ENCODE results near the gene STX1B.
"Not testable (repeated sequence)": the region's sequence is repeated elsewhere in the genome, so short reads cannot be mapped to it uniquely, and the experiment has no call there.

Gene STX1B

DNA sequence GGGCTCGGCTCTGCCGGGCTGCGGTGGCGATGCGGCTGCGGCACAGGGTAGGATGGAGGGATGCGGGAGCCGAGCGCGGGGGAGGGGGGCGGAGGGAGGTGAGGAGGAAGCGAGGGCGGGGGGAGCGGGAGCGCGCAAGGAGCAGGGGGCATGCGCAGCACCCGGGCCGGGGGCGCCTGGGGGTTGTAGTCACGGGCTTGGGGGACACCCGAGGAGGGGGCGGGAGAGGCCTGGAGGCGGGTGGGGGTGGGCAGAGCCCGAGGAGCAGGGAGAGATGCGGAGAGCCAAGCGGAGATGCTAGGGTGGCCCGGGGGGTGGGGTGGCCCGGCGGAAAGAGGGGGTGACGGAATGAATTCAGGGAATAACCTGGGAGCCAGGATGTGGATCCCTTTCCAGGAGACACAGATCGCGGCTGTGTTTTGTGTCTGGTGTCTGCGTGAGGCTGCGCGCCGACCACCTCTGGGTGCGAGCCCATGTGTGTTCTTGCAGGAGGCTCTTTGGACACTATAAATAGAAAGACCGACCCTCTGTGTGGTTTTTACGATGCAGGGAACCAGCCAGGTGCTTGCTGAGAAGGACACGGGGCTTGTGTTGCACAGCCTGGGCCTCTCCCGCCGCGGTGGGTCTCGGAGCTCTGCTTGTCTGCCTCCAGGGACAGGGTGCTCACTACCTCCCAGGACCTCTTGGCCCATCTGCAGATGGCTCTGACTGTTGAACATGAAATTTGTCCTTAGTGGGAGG lies at the start of gene STX1B:
TSS of gene STX1B (minus strand) at position 54 of the 741 bp plus-strand sequence. CDS start 242 bp downstream, outside the sequence.
- DNase-seq: peak; percentile 51

DNA sequence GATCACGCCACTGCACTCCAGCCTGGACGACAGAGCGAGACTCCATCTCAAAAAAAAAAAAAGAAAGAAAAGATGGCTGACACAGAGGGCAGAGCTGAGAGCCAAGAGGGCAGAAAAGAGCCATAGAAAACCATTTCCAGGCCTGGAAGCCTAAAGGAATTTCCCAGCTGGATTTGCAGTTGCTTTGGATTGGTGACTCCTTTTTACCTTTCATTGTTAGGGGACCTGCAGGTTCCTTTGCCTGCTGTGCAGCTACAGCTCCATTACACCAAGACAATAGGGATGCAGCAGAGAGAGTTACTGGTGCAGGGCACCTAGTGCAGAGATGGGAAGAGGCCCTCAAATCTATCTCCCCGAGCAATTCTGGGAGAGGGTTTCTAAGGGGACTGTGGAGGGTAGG lies 45.2 kb upstream of the STX1B start:
- DNase-seq: no peak

DNA sequence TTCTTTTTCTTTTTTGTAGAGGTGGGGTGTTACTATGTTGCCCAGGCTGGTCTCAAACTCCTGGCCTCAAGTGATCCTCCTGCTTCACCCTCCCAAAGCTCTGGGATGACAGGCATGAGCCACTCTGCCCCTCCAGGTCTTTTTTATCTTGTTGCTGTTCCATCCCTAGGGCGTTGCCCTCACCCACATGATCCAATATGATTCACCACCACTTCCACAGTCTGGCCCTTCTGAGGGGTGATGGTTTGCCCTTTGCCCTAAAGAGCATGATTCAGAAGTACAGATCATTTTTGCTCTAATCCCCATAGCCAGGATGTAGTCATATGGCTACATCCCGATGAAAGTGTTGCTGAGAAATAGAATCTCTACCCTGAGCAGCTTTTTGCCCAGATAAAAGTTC lies 41.7 kb upstream of the STX1B start:
- DNase-seq: peak; percentile 90

DNA sequence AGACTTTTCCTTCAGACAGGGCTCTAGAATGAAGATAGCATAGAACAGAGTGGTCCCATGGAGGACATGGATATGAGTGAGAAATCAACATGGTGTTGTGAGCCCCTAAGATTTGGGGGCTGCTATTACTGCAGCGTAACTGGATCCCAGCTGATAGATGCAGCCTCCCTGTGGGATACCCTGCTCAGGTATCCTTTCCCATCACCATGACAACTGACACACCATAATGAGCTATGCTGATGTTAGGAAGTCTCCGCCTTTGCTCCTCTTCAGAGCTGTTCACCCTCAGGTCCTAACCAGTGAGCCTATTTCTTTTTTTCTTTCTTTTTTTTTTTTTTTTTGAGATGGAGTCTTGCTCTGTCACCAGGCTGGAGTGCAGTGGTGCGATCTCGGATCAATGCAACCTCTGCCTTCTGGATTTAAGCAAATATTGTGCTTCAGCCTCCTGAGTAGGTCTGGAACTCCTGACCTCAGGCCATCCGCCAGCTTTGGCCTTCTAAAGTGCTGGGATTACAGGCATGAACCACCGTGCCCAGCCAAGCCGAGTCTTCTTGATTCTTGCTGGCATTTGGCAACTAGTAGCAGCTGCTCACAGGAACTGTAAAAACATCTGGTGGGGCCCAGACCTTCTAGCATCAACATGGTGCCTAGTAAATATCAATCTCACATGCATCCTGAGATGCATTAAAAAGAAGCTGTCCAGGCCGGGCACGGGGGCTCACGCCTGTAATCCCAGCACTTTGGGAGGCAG lies 40.0 kb upstream of the STX1B start:
- DNase-seq: no peak

DNA sequence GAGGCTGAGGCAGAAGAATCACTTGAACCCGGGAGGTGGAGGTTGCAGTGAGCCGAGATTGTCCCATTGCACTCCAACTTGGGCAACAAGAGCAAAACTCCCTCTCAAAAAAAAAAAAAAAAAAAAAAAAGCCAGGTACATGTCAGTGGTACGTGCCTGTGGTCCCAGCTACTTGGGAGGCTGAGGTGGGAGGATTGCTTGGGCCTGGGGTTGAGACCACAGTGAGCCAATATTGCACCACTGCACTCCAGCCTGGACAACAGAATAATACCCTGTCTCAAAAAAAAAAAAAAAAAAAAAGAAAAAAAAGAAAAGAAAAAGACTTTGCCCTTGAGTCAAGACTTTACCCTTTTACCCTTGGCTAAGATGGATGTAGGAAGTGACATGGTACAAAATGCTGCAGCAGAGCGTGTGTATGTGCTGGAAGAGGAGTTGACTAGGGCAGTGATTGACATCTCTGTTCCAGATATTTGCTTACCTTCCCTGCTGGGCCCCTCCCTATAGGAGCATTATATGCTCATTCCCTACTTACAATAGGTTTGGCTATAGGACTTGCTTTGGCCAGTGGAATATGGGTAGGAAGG lies 33.6 kb upstream of the STX1B start:
- no peak for DNase-seq

DNA sequence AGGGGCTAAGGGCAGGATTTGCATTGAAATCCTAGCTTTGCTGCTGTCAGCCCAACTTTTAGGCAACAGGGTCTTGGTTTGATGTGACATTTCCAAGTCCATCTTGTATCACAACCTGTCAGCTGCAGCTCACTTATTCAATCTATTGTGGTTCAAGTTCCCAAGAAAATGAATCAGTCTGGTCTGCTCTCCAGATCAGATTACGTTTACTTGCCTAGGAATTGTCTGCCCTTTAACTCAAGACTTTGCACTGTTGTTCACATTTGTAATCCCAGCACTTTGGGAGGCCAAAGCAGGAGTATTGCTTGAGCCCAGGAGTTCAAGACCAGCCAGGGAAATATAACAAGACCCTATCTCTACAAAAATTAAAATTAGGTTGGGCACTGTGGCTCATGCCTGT lies 32.9 kb upstream of the STX1B start:
- DNase-seq: no peak

DNA sequence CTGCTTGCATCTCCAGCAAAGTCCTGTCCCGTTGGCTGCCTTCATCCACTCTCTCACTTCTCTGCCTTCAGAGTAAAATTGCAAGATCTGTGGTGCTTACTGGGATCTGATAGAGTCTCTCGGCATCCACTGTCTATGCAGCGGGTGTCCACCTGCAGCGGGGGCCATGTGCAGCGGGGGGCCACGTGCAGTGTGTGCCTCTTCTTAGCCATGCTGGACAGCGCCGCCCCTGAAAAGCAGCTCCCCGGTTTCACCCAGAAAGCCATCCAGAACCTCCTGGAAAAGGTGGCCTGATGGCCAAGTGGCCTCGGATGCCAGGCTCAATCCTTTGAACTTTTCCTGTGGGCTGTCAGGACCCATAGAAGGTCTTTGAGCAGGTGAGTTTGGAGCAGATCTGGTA lies 32.4 kb upstream of the STX1B start:
- no peak for DNase-seq

DNA sequence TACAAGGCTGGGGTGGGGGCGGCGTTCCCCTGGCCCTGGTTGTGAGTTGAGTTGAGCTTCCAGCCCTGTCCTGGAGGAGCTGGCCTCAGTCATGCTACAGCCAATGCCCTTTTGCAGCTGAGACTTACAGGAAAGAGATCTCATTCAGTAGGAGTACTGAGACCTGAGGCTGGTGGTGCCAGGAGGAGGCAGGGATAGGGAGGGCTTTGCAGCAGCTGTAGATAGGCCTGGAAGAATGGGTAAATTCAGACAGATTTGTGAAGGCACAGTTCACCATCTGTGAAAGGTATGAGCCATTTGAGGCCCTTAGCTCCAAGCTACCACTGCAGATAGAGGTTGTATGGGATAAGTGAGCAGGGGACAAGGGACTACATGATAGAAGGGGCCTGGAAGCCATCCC lies 28.6 kb upstream of the STX1B start:
- DNase-seq: no peak

DNA sequence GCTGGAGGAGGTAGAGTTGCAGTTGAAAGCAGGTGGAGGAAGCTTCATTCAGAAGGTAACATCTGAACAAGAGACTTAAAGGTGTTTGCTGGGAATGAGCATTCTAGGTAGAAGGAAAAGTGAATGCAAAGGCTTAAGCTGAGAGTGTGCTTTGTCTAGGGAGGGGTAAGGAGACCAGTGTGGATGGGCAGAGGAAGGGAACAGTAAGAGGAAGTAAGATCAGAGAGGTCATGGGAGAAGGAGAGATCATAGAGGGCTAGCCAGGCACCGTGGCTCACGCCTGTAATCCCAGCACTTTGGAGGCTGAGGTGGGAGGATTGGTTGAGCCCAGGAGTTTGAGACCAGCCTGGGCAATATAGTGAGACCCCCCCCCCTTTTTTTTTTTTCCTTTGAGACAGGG lies 26.3 kb upstream of the STX1B start:
- no peak for DNase-seq

DNA sequence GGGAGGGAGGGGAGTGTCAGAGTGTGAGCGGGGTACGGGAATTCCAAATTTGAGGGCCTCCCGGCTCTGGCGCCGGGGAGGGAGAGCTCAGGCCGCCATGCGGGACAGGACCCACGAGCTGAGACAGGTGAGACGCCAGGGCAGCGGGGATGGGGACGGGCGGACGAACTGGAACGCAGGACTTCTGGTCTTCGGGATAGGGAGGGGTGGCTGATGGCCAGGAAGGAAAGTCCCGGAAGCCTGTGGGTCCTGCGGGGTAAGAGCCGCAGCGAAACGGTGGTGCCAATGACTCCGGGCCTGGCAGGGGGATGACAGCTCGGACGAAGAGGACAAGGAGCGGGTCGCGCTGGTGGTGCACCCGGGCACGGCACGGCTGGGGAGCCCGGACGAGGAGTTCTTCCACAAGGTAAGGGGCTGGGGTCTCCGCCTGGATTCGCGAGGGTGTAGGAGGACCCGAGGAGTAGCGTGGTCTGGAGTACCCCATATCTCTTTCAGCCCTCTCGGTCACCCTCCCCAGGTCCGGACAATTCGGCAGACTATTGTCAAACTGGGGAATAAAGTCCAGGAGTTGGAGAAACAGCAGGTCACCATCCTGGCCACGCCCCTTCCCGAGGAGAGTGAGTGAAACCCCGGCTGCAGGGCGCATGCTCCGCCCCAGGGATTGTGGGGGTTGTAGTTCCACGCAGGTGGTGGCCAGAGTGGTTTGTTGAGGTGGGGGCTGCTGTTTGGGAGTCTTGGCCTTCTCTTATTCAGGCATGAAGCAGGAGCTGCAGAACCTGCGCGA lies 23.5 kb upstream of the STX1B start:
- peak; percentile 72 for DNase-seq

DNA sequence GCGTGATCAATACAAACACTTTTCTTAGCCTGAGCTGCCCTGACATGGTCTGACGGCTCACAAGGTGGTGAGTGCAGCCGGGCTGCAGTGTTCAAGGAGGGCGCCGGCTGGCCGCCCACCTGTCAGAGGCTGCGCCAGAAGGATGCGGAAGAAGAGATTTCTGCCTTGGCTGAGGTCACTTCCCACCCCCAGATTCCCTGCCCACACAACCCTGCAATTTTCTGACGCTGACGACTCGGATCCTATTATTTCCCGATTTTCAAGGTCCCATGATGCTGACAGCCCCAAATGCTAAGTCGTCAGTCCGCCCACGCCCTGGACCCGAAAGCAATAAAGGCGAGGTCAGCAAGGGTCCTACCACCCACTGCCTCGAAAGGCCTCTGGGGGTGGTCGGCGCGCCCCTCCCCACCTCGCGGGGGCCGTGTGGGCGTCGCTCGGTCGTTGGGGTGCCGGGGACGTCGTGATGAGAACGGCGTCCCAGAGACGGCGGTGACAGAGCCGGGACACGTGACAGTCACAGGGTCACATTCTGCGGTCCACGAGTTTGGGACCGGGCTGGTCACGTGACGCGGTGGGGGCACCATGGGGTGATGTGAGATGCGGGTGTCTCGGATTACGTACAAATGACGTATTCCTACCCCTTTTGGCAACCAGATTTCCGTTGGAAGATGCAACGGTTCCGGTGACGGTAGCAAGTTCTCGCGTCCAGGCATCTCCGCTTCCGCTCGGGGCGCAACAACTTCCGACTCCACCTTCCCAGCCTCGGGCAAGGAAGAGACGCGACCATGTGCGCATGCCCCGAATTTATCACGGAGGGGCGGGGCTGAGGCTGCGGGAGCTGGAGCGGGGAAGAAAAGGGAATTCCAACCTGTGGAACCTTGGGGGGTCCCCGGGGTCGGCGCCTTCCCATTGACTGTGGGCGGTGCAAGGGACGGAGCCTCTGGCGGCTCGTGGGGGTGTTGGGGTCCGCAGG lies 22.6 kb upstream of the STX1B start, which contains the start of gene STX4:
TSS of gene STX4 (plus strand) at position 823 of the 973 bp plus-strand sequence. CDS start 248 bp downstream, outside the sequence.
- peak; percentile 97 for DNase-seq

DNA sequence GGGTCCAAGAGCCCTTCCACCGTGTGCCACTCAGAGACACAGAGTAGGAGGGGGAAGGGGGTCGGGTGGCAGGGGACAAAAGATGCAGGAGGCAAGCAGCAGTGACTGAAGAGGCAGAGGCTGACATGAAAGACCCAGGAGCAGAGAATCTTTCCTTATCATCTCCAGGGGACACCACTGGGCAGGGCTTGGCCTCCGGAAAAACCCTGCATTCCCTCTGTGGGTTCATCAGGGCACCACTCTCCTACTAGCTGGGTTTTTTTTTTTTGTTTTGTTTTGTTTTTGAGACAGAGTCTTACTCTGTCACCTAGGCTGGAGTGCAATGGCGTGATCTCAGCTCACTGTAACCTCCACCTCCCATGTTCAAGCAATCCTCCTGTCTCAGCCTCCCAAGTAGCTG lies 20.8 kb upstream of the STX1B start:
- no peak for DNase-seq

DNA sequence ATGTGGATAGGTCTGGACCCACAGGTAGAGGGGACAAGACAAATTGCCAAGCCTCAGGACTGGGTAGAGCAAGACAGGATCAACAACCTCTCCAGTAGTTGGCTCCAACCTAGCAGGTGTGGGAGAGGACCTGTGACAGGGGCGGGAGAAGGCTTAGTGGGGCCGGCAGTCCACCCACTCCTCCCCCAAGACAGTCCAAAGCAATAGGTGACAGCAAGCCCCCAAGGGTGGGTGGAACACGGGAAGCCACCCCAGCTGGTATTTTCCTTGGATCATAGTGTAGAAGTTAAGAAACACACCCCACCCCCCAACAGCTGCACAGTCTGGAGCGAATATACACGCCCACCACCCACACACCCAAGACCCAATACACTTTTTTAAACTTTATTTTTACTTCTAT lies 18.8 kb upstream of the STX1B start:
- DNase-seq: no peak

DNA sequence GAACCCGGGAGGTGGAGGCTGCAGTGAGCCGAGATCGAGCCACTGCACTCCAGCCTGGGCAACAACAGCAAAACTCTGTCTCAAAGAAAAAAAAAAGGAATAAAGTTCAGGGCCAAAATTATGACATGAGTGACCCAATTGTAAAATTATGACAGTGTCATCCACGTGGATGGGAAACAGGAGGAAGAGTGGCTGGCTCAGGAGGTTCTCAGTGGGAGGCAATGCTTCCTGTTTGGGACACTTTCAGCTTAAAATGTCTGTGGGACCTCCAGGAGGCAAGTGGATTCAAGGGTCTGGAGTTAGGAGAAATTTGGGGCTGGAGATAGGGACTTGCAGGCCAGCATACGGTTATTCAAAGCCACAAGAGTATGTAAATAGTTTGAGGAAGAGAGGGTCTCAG lies 14.9 kb upstream of the STX1B start:
- DNase-seq: no peak

DNA sequence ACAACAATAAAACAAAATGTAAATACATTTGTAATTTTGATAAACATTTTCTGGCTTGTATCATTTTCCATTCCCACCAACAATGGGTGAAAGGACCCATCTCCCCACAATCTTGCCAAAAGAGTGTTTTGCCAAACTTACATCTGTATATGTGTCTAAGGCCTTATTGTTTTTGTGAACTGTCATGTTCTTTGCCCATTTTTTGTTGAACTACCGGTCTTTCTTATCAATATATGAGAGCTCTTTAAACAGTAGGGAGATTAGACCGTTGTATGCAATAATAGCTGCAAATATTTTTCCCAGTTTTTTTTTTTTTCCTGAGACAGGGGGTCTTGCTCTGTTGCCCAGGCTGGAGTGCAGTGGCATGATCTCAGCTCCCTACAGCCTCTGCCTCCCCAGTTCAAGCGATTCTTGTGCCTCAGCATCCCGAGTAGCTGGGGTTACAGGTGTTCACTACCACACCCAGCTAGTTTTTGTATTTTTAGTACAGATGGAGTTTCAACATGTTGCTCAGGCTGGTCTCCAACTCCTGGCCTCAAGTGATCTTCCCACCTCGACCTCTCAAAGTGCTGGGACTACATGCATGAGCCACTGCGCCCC lies 13.3 kb upstream of the STX1B start:
- no peak for DNase-seq

DNA sequence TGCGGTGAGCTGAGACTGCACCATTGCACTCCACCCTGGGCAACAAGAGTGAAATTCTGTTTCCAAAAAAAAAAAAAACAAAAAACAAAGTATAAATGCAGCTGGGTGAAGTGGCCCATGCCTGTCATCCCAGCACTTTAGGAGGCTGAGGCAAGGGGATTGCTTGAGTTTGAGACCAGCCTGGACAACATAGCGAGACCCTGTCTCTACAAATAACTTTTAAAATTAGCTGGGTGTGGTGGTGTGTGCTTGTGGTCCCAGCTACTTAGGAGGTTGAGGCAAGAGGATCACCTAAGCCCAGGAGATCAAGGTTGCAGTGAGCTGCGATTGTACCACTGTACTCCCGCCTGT lies 12.8 kb upstream of the STX1B start:
- no peak for DNase-seq

DNA sequence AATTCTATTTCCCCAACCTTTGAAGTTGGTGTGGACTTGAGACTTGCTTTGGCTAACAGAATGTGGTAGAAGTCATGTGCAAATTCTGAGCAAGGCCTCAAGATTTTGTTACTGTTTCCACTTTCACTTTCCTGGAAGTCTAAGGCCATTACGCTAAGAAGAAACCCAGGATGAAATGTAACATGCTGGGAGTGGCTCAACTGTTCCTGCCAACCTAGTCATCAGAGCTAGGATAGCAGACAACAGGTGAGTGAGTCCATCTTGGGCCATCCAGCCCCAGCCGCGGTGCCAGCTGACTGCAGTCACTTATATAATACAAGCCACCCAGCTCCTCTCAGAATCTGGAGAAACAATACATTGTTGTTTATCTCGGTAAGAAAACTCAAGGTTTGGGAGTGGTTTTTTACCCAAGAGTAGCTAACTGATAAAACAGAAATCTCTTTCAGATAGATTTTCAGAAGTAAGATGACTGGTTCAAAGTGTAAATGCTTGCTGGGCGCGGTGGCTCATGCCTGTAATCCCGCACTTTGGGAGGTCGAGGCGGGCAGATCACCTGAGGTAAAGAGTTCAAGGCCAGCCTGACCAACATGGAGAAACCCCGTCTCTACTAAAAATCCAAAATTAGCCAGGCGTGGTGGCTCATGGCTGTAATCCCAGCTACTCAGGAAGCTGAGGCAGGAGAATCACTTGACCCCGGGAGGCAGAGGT lies 12.3 kb upstream of the STX1B start:
- no peak for DNase-seq

DNA sequence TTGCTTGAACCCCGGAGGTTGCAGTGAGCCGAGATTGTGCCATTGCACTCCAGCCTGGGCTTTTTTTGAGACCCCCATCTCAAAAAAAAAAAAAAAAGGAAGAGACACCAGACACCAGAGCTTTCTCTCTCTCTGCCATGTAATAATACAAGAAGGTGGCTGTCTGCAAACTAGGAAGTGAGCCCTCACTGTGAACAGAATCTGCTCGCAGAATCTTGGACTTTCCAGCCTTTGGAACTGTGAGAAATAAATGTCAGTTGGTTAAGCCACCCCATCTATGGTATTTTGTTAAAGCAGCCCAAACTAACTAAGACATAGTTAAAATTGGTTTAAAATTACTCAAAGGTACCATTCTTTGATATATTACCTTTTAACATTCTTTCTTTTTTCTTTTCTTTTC lies 10.1 kb upstream of the STX1B start:
- DNase-seq: no peak

DNA sequence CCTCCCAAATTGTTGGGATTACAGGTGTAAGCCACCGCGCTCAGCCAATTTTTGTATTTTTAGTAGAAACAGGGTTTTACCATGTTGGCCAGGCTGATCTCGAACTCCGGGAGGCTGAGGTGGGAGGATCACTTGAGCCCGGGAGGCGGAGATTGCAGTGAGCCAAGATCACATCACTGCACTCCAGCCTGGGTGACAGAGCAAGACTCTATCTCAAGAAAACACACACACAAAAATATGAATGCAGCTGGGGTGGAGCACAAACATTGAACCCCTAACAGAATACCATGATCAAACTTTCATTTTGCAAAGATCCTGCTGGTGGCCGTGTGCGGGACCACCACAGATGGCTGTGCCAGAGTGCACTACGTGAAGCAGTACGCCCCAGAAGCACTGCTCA lies 7.3 kb upstream of the STX1B start:
- DNase-seq: not testable (repeated sequence)

DNA sequence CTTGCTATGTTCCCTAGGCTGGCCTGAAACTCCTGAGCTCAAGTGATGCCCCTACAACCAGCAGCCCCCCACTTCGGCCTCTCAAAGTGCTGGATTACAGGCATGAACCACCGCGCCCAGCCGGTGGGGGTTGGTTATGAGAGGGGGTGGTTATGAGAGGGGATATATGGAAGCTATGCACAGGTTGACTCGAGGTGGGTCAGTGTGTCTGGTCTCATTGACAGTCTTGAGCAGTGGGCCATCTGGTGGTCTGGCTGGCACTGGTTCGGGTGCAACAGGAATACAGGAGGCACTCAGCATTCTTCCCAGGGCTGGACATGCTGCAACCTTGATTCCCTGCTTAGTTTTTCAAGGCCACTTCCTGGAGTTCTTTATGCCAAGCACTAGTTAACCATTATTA lies 5.6 kb upstream of the STX1B start:
- no peak for DNase-seq

DNA sequence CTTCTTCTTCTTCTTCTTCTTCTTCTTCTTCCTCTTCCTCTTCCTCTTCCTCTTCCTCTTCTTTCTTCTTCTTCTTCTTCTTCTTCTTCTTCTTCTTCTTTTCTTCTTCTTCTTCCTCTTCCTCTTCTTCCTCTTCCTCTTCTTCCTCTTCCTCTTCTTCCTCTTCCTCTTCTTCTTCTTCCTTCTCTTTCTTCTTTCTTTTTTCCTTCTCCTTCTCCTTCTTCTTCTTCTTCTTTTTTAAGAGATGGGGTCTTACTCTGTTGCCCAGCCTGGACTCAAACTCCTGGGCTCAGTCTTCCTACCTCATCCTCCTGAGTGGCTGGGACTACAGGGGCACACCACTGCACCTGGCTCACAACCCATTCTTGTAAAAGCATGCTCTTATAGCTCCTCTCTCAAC lies 2.9 kb upstream of the STX1B start:
- not testable (repeated sequence) for DNase-seq
